GM12873 (cell line): ENCODE measurements around the gene SECISBP2L.

Experiments
- CTCF ChIP-seq: IDR thresholded peaks from 2 replicates; pipeline ENCODE4 v1.5.1; 2012; ENCODE audit warnings: low read depth, mild to moderate bottlenecking, moderate library complexity, low read length, control low read depth; ENCODE audit not compliant: insufficient read depth; ENCODE audit errors: missing control alignments

The SECISBP2L gene

GRCh38 chr15:48955967-48956366, 90.3 kb downstream of the SECISBP2L start:
- TF ChIP-seq CTCF = no peak

GRCh38 chr15:48955370-48955769, 90.9 kb downstream of the SECISBP2L start:
- TF ChIP-seq CTCF = no peak

- TF ChIP-seq CTCF = no peak
These were observed 91.7 kb downstream of the SECISBP2L start for GRCh38 chr15:48954538-48954937.

GRCh38 chr15:48946840-48947187, 99.4 kb downstream of the SECISBP2L start:
- no peak for TF ChIP-seq CTCF

- no peak for TF ChIP-seq CTCF
These were observed 100.0 kb downstream of the SECISBP2L start for GRCh38 chr15:48946074-48946839.

- TF ChIP-seq CTCF = no peak
These were observed 100.9 kb downstream of the SECISBP2L start for GRCh38 chr15:48945386-48945785.

GRCh38 chr15:48941904-48942303, 104.3 kb downstream of the SECISBP2L start:
- no peak for TF ChIP-seq CTCF

GRCh38 chr15:48940508-48940907, 105.7 kb downstream of the SECISBP2L start:
- no peak for TF ChIP-seq CTCF
